Epithelial cell of esophagus (primary cell): ENCODE measurements around the gene WDR7.
A peak's percentile ranks its signal among the peaks of the same experiment; 100 is the strongest.

ENCODE experiments used
- DNase-seq: peaks from one replicate; pipeline ENCODE4 v3.0.0; 2010; ENCODE audit warnings: low read depth
- H3K4me3 ChIP-seq: 2 replicates; pipeline ENCODE4 v1.5.1; 2011; ENCODE audit warnings: mild to moderate bottlenecking, low read length, control low read depth
- CTCF ChIP-seq: IDR thresholded peaks from 2 replicates; pipeline ENCODE4 v1.5.1; 2011; ENCODE audit warnings: low read depth, mild to moderate bottlenecking, low read length, control low read depth, inconsistent platforms; ENCODE audit not compliant: insufficient read depth; ENCODE audit errors: missing control alignments

The WDR7 gene

DNA sequence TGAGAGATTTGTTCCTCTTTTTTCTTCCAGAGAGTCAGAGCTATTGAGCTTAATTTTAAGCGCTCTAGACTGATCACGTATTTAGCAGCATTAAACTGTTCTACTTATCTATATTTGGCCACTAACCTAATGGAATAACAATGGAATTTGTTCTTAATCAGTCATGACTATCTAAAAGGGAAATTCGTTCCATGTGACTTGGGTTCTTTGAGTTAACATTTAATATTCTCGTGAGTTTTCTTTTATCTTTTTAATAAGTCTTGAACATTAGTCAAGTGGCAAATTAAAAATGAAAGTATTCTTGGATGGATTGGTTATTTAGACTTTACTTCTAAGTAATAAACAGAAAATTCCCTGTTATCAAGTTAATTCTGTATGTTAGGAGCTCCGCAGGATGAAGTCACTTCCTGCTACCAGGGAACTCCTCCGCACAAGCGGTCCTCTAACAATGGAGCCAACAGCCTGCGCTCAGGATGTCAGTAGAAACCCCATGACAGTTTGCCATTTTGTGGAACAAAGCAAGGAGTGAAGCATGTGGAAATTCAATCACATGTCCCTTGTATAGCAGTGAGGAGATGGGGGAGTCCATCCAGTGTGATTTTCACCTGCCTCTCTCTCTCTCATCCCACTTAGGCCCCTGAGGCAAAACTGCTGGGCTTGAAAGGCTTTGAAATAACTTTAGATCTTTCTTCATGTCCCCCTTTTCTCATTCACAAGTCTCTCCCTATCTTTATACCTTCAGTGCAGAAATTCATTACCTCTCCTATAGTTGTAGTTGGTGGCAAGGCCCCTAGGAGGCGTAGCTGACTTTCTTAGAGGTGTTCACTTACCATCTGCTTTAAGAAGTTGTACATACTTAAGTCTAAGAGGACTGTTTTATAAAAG is 138.1 kb downstream of the WDR7 start:
- peak; percentile 55 for DNase-seq
- H3K4me3 ChIP-seq: no peak overlapping the region
- peak; percentile 72 for TF ChIP-seq CTCF

DNA sequence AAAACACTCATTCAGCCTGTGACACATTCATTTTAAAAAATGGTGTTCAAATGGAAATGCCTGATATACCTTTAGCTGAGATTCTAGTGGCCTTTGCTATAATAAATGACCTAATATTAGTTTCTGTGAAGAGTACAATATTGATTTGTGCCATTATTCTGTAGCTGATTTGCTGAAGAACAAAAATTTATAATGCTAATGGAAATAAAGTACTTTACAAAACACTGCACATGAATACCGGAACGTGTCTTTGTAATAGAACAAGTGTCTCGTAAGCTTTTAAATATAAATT is 138.7 kb downstream of the WDR7 start:
- H3K4me3 ChIP-seq: no peak overlapping the region
- DNase-seq: no peak
- no peak for TF ChIP-seq CTCF

DNA sequence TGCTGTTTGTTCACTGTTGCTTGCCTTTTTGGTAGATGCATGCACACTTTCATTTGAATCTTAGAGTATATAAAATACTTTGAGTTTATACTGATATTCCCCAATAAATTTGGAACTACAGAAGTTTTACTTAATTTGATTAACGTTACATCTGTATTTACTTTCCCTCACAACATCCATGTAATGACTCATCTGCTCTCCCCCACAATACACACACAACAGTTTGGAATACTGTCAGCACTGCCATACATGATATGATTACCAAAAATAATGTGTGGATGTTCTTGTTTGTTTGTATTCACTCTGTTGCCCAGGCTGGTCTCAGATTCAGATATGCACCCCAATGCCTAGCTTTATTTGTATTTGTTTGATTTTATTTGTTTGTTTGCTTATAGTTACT is 144.2 kb downstream of the WDR7 start:
- H3K4me3 ChIP-seq: no peak overlapping the region
- TF ChIP-seq CTCF: no peak
- no peak for DNase-seq

GRCh38 chr18:56799756-56800155 is 148.6 kb downstream of the WDR7 start:
- DNase-seq: peak; percentile 4
- no peak overlapping the region for H3K4me3 ChIP-seq
- TF ChIP-seq CTCF: no peak

DNA sequence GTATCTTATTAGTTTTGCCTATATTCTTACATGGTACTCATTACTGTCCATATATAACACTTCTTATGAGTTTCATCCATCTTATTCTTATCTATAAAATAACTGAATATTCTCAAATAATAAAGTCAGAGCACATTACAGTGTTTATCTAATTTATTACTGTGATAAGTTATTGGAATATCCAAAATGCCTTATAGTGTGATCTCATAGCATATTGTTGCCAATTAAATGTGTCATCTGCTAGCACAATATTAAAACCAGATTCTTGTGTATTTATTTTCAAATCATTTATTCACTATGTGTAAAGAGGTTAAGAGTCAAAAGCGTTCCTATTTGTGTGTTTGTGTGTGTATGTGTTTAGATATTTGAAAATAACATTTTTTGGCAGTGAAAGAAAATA is 151.9 kb downstream of the WDR7 start:
- no peak for TF ChIP-seq CTCF
- no peak for DNase-seq
- no peak overlapping the region for H3K4me3 ChIP-seq

- no peak overlapping the region for H3K4me3 ChIP-seq
- no peak for DNase-seq
- TF ChIP-seq CTCF: no peak
These were observed 153.2 kb downstream of the WDR7 start for GRCh38 chr18:56804395-56804794.

DNA sequence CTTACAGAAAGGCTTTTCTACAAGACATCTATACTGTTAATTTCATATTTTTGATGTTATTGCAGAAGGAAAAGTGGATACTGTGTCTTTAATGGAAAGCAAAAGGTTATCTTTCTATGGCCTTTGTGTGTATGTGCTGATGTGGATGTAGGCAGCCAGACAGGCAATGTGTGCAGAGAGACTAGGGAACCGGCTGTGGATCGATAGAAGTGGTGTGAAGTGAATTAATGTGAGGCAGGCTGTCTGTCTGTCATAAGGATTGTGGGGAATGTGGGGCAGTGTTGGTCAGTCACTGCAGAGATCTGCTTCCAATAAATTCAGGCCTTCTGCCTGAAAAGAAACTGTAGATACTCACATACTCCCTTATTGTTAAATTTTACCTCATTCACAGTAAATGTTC is 156.7 kb downstream of the WDR7 start:
- no peak for DNase-seq
- no peak for TF ChIP-seq CTCF
- no peak overlapping the region for H3K4me3 ChIP-seq
